ENCODE measurements around the gene TESK1. TPM values are rescaled to one million over a fixed set of nuclear protein-coding genes. Genes with fewer than 3 reads are reported as not detected.

TESK1 gene
- total and polyA plus RNA-seq, 5 donors, result 25.0 to 35.3 (median 27.7) TPM

GRCh38 chr9:35616681-35617459 is 11.8 kb downstream of the TESK1 start:
- intact Hi-C loops (cut with DNase I), result no loop called here
- Histone ChIP-seq H3K27me3 (ENCODE audit: control insufficient read depth, insufficient read depth) (no peaks in the 10 kb centered on the region), H3K4me3 (ENCODE audit: low read length) (peak overlapping the region; percentile 47), H3K9me3 (ENCODE audit: control insufficient read depth, low read length) (no peaks in the 10 kb centered on the region), H3K27ac (ENCODE audit: low read length) (no peak overlapping the region), H3K4me1 (ENCODE audit: control insufficient read depth, insufficient read depth, low read length) (no peaks in the 10 kb centered on the region)
- 7% methylated on average over 51 of the region's 51 CpGs for WGBS
- DNase-seq (peak; percentile 84 to 92 (median 89)), ATAC-seq (peak; percentile 70 to 81)

- intact Hi-C loops (cut with DNase I), result no loop called here
- no peaks in the 10 kb centered on the region for H3K9me3 ChIP-seq (ENCODE audit: control insufficient read depth, low read length)
- WGBS, result 55% methylated on average over 8 of the region's 8 CpGs
- no peaks in the 10 kb centered on the region for H3K27me3 ChIP-seq (ENCODE audit: control insufficient read depth, insufficient read depth)
- H3K4me1 ChIP-seq (ENCODE audit: control insufficient read depth, insufficient read depth, low read length), result no peaks in the 10 kb centered on the region
- no peak for ATAC-seq
- DNase-seq, result no peak
- no peak overlapping the region for H3K27ac ChIP-seq (ENCODE audit: low read length)
- peak overlapping the region; percentile 47 for H3K4me3 ChIP-seq (ENCODE audit: low read length)
Measured at GRCh38 chr9:35617548-35617947, 12.5 kb downstream of the TESK1 start.

- DNase-seq (peak in 1 of 3 donors; percentile 32), ATAC-seq (peak in 1 of 2 donors; percentile 4)
- no peaks in the 10 kb centered on the region for H3K9me3 ChIP-seq (ENCODE audit: control insufficient read depth, low read length)
- H3K27ac ChIP-seq (ENCODE audit: low read length), result no peak within 1 kb of the TSS
- 74% methylated on average over 7 of the region's 7 CpGs for WGBS
- no peaks in the 10 kb centered on the region for H3K27me3 ChIP-seq (ENCODE audit: control insufficient read depth, insufficient read depth)
- intact Hi-C loops (cut with DNase I), result no loop called here
- H3K4me1 ChIP-seq (ENCODE audit: control insufficient read depth, insufficient read depth, low read length), result no peaks in the 10 kb centered on the region
- H3K4me3 ChIP-seq (ENCODE audit: low read length), result peak within 1 kb of the TSS; percentile 47
Measured at GRCh38 chr9:35618325-35618727, 13.3 kb downstream of the TESK1 start, which contains the start of gene CD72. TSS of gene CD72 (minus strand) at chr9:35618413. CDS start at chr9:35618303, 110 bp downstream.

GRCh38 chr9:35618854-35619799 is 14.1 kb downstream of the TESK1 start:
- ATAC-seq (no peak), DNase-seq (peak in 1 of 3 donors; percentile 48)
- Histone ChIP-seq H3K27ac (ENCODE audit: low read length) (no peak overlapping the region), H3K9me3 (ENCODE audit: control insufficient read depth, low read length) (no peaks in the 10 kb centered on the region), H3K4me3 (ENCODE audit: low read length) (no peak overlapping the region), H3K27me3 (ENCODE audit: control insufficient read depth, insufficient read depth) (no peaks in the 10 kb centered on the region), H3K4me1 (ENCODE audit: control insufficient read depth, insufficient read depth, low read length) (no peaks in the 10 kb centered on the region)
- WGBS, result 83% methylated on average over 17 of the region's 17 CpGs
- intact Hi-C loops (cut with DNase I), result no loop called here

- no peak overlapping the region for H3K4me3 ChIP-seq (ENCODE audit: low read length)
- intact Hi-C loops (cut with DNase I), result no loop called here
- no peaks in the 10 kb centered on the region for H3K27me3 ChIP-seq (ENCODE audit: control insufficient read depth, insufficient read depth)
- no peaks in the 10 kb centered on the region for H3K9me3 ChIP-seq (ENCODE audit: control insufficient read depth, low read length)
- ATAC-seq (no peak), DNase-seq (no peak)
- H3K4me1 ChIP-seq (ENCODE audit: control insufficient read depth, insufficient read depth, low read length), result no peaks in the 10 kb centered on the region
- 57% methylated on average over 2 of the region's 2 CpGs for WGBS
- no peak overlapping the region for H3K27ac ChIP-seq (ENCODE audit: low read length)
Measured at GRCh38 chr9:35619800-35620158, 14.7 kb downstream of the TESK1 start.

- Histone ChIP-seq H3K27ac (ENCODE audit: low read length) (no peak overlapping the region), H3K4me3 (ENCODE audit: low read length) (no peak overlapping the region), H3K9me3 (ENCODE audit: control insufficient read depth, low read length) (no peaks in the 10 kb centered on the region), H3K4me1 (ENCODE audit: control insufficient read depth, insufficient read depth, low read length) (no peaks in the 10 kb centered on the region), H3K27me3 (ENCODE audit: control insufficient read depth, insufficient read depth) (no peaks in the 10 kb centered on the region)
- no peak for DNase-seq
- intact Hi-C loops (cut with DNase I), result no loop called here
- no peak for ATAC-seq
- WGBS, result 95% methylated on average over 2 of the region's 2 CpGs
Measured at GRCh38 chr9:35627575-35627974, 22.5 kb downstream of the TESK1 start.

- DNase-seq (no peak), ATAC-seq (no peak)
- Histone ChIP-seq H3K4me3 (ENCODE audit: low read length) (no peak overlapping the region), H3K27me3 (ENCODE audit: control insufficient read depth, insufficient read depth) (no peaks in the 10 kb centered on the region), H3K4me1 (ENCODE audit: control insufficient read depth, insufficient read depth, low read length) (no peaks in the 10 kb centered on the region), H3K9me3 (ENCODE audit: control insufficient read depth, low read length) (no peaks in the 10 kb centered on the region), H3K27ac (ENCODE audit: low read length) (no peak overlapping the region)
- intact Hi-C loops (cut with DNase I), result no loop called here
- 91% methylated on average over 6 of the region's 6 CpGs for WGBS
Measured at GRCh38 chr9:35628389-35628991, 23.4 kb downstream of the TESK1 start.

GRCh38 chr9:35629597-35629996 is 24.5 kb downstream of the TESK1 start:
- Histone ChIP-seq H3K27ac (ENCODE audit: low read length) (no peak overlapping the region), H3K4me1 (ENCODE audit: control insufficient read depth, insufficient read depth, low read length) (no peaks in the 10 kb centered on the region), H3K9me3 (ENCODE audit: control insufficient read depth, low read length) (no peaks in the 10 kb centered on the region), H3K4me3 (ENCODE audit: low read length) (no peak overlapping the region), H3K27me3 (ENCODE audit: control insufficient read depth, insufficient read depth) (no peaks in the 10 kb centered on the region)
- ATAC-seq (no peak), DNase-seq (no peak)
- 82% methylated on average over 5 of the region's 5 CpGs for WGBS
- intact Hi-C loops (cut with DNase I), result no loop called here

- Histone ChIP-seq H3K4me1 (ENCODE audit: control insufficient read depth, insufficient read depth, low read length) (no peaks in the 10 kb centered on the region), H3K27ac (ENCODE audit: low read length) (no peak overlapping the region), H3K4me3 (ENCODE audit: low read length) (no peak overlapping the region), H3K27me3 (ENCODE audit: control insufficient read depth, insufficient read depth) (no peaks in the 10 kb centered on the region), H3K9me3 (ENCODE audit: control insufficient read depth, low read length) (no peaks in the 10 kb centered on the region)
- no peak for DNase-seq
- intact Hi-C loops (cut with DNase I), result no loop called here
- ATAC-seq, result no peak
Measured at GRCh38 chr9:35635730-35636129, 30.7 kb downstream of the TESK1 start.

GRCh38 chr9:35636135-35636876 is 31.2 kb downstream of the TESK1 start:
- H3K4me1 ChIP-seq (ENCODE audit: control insufficient read depth, insufficient read depth, low read length), result no peaks in the 10 kb centered on the region
- H3K9me3 ChIP-seq (ENCODE audit: control insufficient read depth, low read length), result no peaks in the 10 kb centered on the region
- no peak for DNase-seq
- no peaks in the 10 kb centered on the region for H3K27me3 ChIP-seq (ENCODE audit: control insufficient read depth, insufficient read depth)
- 75% methylated on average over 9 of the region's 9 CpGs for WGBS
- no peak overlapping the region for H3K4me3 ChIP-seq (ENCODE audit: low read length)
- no peak overlapping the region for H3K27ac ChIP-seq (ENCODE audit: low read length)
- intact Hi-C loops (cut with DNase I), result no loop called here
- ATAC-seq, result no peak
